ENCODE data around the gene KMT2E. TPM values are rescaled to one million over a fixed set of nuclear protein-coding genes. Genes with fewer than 3 reads are reported as not detected.

The KMT2E gene
- total and polyA plus RNA-seq, 2 donors (not counting 1 experiment from before 2014, with no cell fraction given) = 32.4 to 328 TPM

GRCh38 chr7:105156731-105157130, 142.7 kb downstream of the KMT2E start:
- CTCF ChIA-PET = no interaction called here
- intact Hi-C loops (cut with micrococcal nuclease) = no loop called here
- Mint-ChIP-seq H3K9me3 (ENCODE audit: insufficient read depth) (no peaks in the 10 kb centered on the region), H3K27me3 (no peaks in the 10 kb centered on the region), H3K4me3 (no peak overlapping the region), H3K27ac (peak overlapping the region; percentile 37), H3K4me1 (no peaks in the 10 kb centered on the region)
- 100% methylated on average over 1 of the region's 2 CpGs for WGBS (ENCODE audit: insufficient coverage)
- no peaks in the 10 kb centered on the region for H3K27me3 ChIP-seq (replicated peaks in 1 of 4; ENCODE audit: control extremely low read depth in 1 of 4, control insufficient read depth in 3 of 4, insufficient read depth in 4 of 4, low read length in 3 of 4)
- no peaks in the 10 kb centered on the region for H3K9me3 ChIP-seq (ENCODE audit: control extremely low read depth in 1 of 3, control insufficient read depth in 2 of 3, insufficient read depth in 1 of 3, low read length in 2 of 3)
- H3K36me3 ChIP-seq (replicated peaks in 1 of 2; ENCODE audit: control extremely low read depth in 1 of 2, control insufficient read depth in 1 of 2, extremely low read depth in 1 of 2, insufficient read depth in 2 of 2, low read length in 1 of 2) = peaks cover 0 to 37% of the 10 kb centered on the region in 2 experiments
- ATAC-seq (ENCODE audit: low read depth) (no peak), DNase-seq (no peak)
- H3K4me2 ChIP-seq (replicated peaks; ENCODE audit: low read depth, low read length, poor library complexity, severe bottlenecking) = no peak overlapping the region
- H4K20me1 ChIP-seq (ENCODE audit: control insufficient read depth, insufficient read depth, low read length, poor library complexity, severe bottlenecking) = peaks cover 10% of the 10 kb centered on the region
- H2AFZ ChIP-seq (ENCODE audit: insufficient read depth, low read depth, low read length, poor library complexity, severe bottlenecking) = no peak overlapping the region
- H3K4me3 ChIP-seq (ENCODE audit: control extremely low read depth in 1 of 5, extremely low read depth in 1 of 5, insufficient read depth in 1 of 5, low read depth in 2 of 5, low read length in 4 of 5) = no peak overlapping the region
- POLR2A ChIA-PET = no interaction called here
- H3K27ac ChIP-seq (ENCODE audit: low read length in 2 of 2) = no peak overlapping the region
- no peak for TF ChIP-seq EZH2 (IDR thresholded peaks at IDR 0.05; ENCODE audit: borderline replicate concordance, insufficient read depth, low read depth, low read length, poor library complexity, severe bottlenecking)
- TF ChIP-seq CTCF (IDR thresholded peaks at IDR 0.05) = no peak
- H3K9ac ChIP-seq (ENCODE audit: low read length) = no peak overlapping the region
- peaks cover 4% of the 10 kb centered on the region for H3K79me2 ChIP-seq (ENCODE audit: control insufficient read depth, insufficient read depth, low read length)
- H3K4me1 ChIP-seq (ENCODE audit: control insufficient read depth in 2 of 2, insufficient read depth in 2 of 2, low read length in 2 of 2) = no peaks in the 10 kb centered on the region

GRCh38 chr7:105157278-105157677, 143.3 kb downstream of the KMT2E start:
- Histone ChIP-seq H3K4me2 (replicated peaks; ENCODE audit: low read depth, low read length, poor library complexity, severe bottlenecking) (no peak overlapping the region), H3K27ac (ENCODE audit: low read length in 2 of 2) (no peak overlapping the region), H4K20me1 (ENCODE audit: control insufficient read depth, insufficient read depth, low read length, poor library complexity, severe bottlenecking) (peaks cover 10% of the 10 kb centered on the region), H3K4me3 (ENCODE audit: control extremely low read depth in 1 of 5, extremely low read depth in 1 of 5, insufficient read depth in 1 of 5, low read depth in 2 of 5, low read length in 4 of 5) (no peak overlapping the region), H3K9ac (ENCODE audit: low read length) (no peak overlapping the region), H3K4me1 (ENCODE audit: control insufficient read depth in 2 of 2, insufficient read depth in 2 of 2, low read length in 2 of 2) (no peaks in the 10 kb centered on the region), H2AFZ (ENCODE audit: insufficient read depth, low read depth, low read length, poor library complexity, severe bottlenecking) (no peak overlapping the region), H3K9me3 (ENCODE audit: control extremely low read depth in 1 of 3, control insufficient read depth in 2 of 3, insufficient read depth in 1 of 3, low read length in 2 of 3) (no peaks in the 10 kb centered on the region), H3K27me3 (replicated peaks in 1 of 4; ENCODE audit: control extremely low read depth in 1 of 4, control insufficient read depth in 3 of 4, insufficient read depth in 4 of 4, low read length in 3 of 4) (no peaks in the 10 kb centered on the region), H3K79me2 (ENCODE audit: control insufficient read depth, insufficient read depth, low read length) (peaks cover 4% of the 10 kb centered on the region), H3K36me3 (replicated peaks in 1 of 2; ENCODE audit: control extremely low read depth in 1 of 2, control insufficient read depth in 1 of 2, extremely low read depth in 1 of 2, insufficient read depth in 2 of 2, low read length in 1 of 2) (peaks cover 0 to 37% of the 10 kb centered on the region in 2 experiments)
- intact Hi-C loops (cut with micrococcal nuclease) = no loop called here
- DNase-seq (no peak), ATAC-seq (ENCODE audit: low read depth) (no peak)
- Mint-ChIP-seq H3K4me1 (no peaks in the 10 kb centered on the region), H3K4me3 (no peak overlapping the region), H3K27ac (no peak overlapping the region), H3K9me3 (ENCODE audit: insufficient read depth) (no peaks in the 10 kb centered on the region), H3K27me3 (no peaks in the 10 kb centered on the region)
- CTCF ChIA-PET = no interaction called here
- POLR2A ChIA-PET = no interaction called here
- 100% methylated on average over 1 of the region's 3 CpGs for WGBS (ENCODE audit: insufficient coverage)
- TF ChIP-seq CTCF (IDR thresholded peaks at IDR 0.05) = no peak
- TF ChIP-seq EZH2 (IDR thresholded peaks at IDR 0.05; ENCODE audit: borderline replicate concordance, insufficient read depth, low read depth, low read length, poor library complexity, severe bottlenecking) = no peak
